Panc1 (cell line): ENCODE results near the gene FSTL4. TPM values are rescaled to one million over a fixed set of nuclear protein-coding genes. Genes with fewer than 3 reads are reported as not detected.

Experiments used
- ATAC-seq: fragments of 200-7000 bp; cut with Tn5 transposase; 2 replicates; pipeline ENCODE4 v1.9.1; 2020; ENCODE audit warnings: mild to moderate bottlenecking, moderate library complexity
- BruUV-seq: library from RNA; stranded (reverse); fragments of 400-500 nt; replicated peaks from 2 replicates; lab custom pipeline; 2021; lab: Mats Ljungman, UMichigan
- CTCF ChIA-PET: fragments of 300-600 bp; sonication (Branson Sonifier 250); formaldehyde crosslinking; loops from one replicate; lab custom pipeline; 2022; ENCODE audit warnings: antibody characterized with exemption; lab: Charles Lee
- POLR2A ChIA-PET: fragments of 300-600 bp; sonication (Branson Sonifier 250); formaldehyde crosslinking; loops from one replicate; lab custom pipeline; 2022; ENCODE audit warnings: antibody characterized with exemption; lab: Charles Lee
- DNase-seq: peaks from one replicate; pipeline ENCODE4 v3.0.0-alpha.2; 2010; ENCODE audit warnings: low read depth, low spot score
- H3K27ac ChIP-seq: 2 replicates; pipeline ENCODE4 v1.5.1; 2011; ENCODE audit warnings: mild to moderate bottlenecking, low read length, inconsistent platforms
- H3K27me3 ChIP-seq: fragments of 200-500 bp; sonication (Bioruptor generic); 2 replicates; pipeline ENCODE4 v1.6.0; 2014; ENCODE audit warnings: low read length, inconsistent platforms; ENCODE audit not compliant: control insufficient read depth, insufficient read depth
- H3K36me3 ChIP-seq: fragments of 200-500 bp; sonication (Bioruptor generic); 2 replicates; pipeline ENCODE4 v1.5.1; 2014; ENCODE audit warnings: inconsistent platforms, mild to moderate bottlenecking, low read length, moderate library complexity; ENCODE audit not compliant: control insufficient read depth, insufficient read depth
- H3K4me1 ChIP-seq: 2 replicates; pipeline ENCODE4 v1.5.1; 2011; ENCODE audit warnings: inconsistent platforms, mild to moderate bottlenecking, low read length, moderate library complexity; ENCODE audit not compliant: control insufficient read depth, insufficient read depth
- H3K4me3 ChIP-seq, 2 experiments: 2 replicates each; pipeline ENCODE4 v1.5.1; 2011 to 2012; ENCODE audit warnings: low read depth in 2 of 2, low read length in 2 of 2, mild to moderate bottlenecking in 2 of 2, inconsistent platforms in 1 of 2, moderate library complexity in 1 of 2
- H3K9me3 ChIP-seq: fragments of 200-500 bp; sonication (Bioruptor generic); 2 replicates; pipeline ENCODE4 v1.5.1; 2014; ENCODE audit warnings: low read depth, mild to moderate bottlenecking, inconsistent platforms, low read length, moderate library complexity; ENCODE audit not compliant: control insufficient read depth, insufficient read depth
- POLR2AphosphoS5 ChIP-seq: IDR thresholded peaks from 2 replicates; pipeline ENCODE4 v1.6.1; 2012; ENCODE audit warnings: mild to moderate bottlenecking, low read depth, low read length, moderate library complexity
- SIN3A ChIP-seq: IDR thresholded peaks from 2 replicates; pipeline ENCODE4 v1.6.1; 2012; ENCODE audit warnings: low read depth, mild to moderate bottlenecking, low read length, moderate library complexity, borderline replicate concordance; ENCODE audit not compliant: insufficient read depth
- TCF7L2 ChIP-seq: IDR thresholded peaks from 2 replicates; pipeline ENCODE4 v1.6.1; 2011; ENCODE audit warnings: mild to moderate bottlenecking, low read depth, low read length, inconsistent platforms
- in situ Hi-C: cut with HindIII; loops from 2 replicates; pipeline ENCODE4 v1.10.0; 2016; ENCODE audit warnings: low sequenced_read_pairs, low pct_unique_long_range_greater_than_20kb
- intact Hi-C: fragments of 100-400 bp; cut with micrococcal nuclease; formaldehyde crosslinking; loops from one replicate; pipeline ENCODE4 v1.10.0; 2022; ENCODE audit not compliant: unreplicated experiment
- total RNA-seq: library from RNA; stranded (reverse); gene quantifications from one replicate; pipeline ENCODE4 v1.2.1, GENCODE V29; 2021; ENCODE audit not compliant: unreplicated experiment
- TF ChIP-seq, protein P1 (sequence below), 2 experiments: IDR thresholded peaks; 2 replicates each; pipeline ENCODE4 v1.6.1; 2011 to 2012; ENCODE audit warnings: low read depth in 2 of 2, control low read depth in 1 of 2, low read length in 1 of 2, mild to moderate bottlenecking in 1 of 2, moderate library complexity in 1 of 2; ENCODE audit not compliant: insufficient read depth in 1 of 2
- TF ChIP-seq, protein P2 (sequence below): fragments of 450-650 bp; IDR thresholded peaks from 2 replicates; pipeline ENCODE4 v1.5.1; 2017; ENCODE audit warnings: mild to moderate bottlenecking

Gene FSTL4
- total RNA-seq, 1 experiment from 2014 or later, result 0.18 TPM

DNA sequence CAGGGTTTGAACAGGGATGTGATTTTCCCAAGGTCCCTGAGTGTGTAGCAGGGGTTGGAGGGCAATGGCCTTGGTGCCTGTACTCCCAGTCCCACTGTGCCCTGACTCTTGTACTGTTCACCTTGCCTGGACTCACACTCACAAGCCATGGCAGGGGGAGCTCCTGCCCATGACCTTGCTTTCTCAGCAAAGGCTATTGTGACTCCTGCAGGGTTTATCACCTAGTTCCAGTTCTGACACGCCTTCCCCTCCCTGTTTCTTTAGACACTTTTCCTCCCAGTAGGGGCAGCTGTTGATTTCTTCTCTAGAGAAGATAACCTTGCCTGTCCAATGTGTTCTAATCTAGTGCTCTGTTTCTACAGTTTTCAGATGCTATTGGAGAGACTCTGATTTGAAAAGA is 139.5 kb downstream of the FSTL4 start:
- ATAC-seq (no peak), DNase-seq (no peak)
- BruUV-seq, result no TSS peak
- Histone ChIP-seq H3K27me3 (peaks cover 12% of the 10 kb centered on the region), H3K36me3 (no peaks in the 10 kb centered on the region), H3K4me1 (no peaks in the 10 kb centered on the region), H3K27ac (no peak overlapping the region), H3K4me3 (no peak overlapping the region), H3K9me3 (no peaks in the 10 kb centered on the region)
- TF ChIP-seq, protein P1, sequence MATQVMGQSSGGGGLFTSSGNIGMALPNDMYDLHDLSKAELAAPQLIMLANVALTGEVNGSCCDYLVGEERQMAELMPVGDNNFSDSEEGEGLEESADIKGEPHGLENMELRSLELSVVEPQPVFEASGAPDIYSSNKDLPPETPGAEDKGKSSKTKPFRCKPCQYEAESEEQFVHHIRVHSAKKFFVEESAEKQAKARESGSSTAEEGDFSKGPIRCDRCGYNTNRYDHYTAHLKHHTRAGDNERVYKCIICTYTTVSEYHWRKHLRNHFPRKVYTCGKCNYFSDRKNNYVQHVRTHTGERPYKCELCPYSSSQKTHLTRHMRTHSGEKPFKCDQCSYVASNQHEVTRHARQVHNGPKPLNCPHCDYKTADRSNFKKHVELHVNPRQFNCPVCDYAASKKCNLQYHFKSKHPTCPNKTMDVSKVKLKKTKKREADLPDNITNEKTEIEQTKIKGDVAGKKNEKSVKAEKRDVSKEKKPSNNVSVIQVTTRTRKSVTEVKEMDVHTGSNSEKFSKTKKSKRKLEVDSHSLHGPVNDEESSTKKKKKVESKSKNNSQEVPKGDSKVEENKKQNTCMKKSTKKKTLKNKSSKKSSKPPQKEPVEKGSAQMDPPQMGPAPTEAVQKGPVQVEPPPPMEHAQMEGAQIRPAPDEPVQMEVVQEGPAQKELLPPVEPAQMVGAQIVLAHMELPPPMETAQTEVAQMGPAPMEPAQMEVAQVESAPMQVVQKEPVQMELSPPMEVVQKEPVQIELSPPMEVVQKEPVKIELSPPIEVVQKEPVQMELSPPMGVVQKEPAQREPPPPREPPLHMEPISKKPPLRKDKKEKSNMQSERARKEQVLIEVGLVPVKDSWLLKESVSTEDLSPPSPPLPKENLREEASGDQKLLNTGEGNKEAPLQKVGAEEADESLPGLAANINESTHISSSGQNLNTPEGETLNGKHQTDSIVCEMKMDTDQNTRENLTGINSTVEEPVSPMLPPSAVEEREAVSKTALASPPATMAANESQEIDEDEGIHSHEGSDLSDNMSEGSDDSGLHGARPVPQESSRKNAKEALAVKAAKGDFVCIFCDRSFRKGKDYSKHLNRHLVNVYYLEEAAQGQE (IDR thresholded peaks at IDR 0.05; ENCODE audit: insufficient read depth in 1 of 2, low read depth in 2 of 2, low read length in 1 of 2), result no peak
- TF ChIP-seq, protein P2, sequence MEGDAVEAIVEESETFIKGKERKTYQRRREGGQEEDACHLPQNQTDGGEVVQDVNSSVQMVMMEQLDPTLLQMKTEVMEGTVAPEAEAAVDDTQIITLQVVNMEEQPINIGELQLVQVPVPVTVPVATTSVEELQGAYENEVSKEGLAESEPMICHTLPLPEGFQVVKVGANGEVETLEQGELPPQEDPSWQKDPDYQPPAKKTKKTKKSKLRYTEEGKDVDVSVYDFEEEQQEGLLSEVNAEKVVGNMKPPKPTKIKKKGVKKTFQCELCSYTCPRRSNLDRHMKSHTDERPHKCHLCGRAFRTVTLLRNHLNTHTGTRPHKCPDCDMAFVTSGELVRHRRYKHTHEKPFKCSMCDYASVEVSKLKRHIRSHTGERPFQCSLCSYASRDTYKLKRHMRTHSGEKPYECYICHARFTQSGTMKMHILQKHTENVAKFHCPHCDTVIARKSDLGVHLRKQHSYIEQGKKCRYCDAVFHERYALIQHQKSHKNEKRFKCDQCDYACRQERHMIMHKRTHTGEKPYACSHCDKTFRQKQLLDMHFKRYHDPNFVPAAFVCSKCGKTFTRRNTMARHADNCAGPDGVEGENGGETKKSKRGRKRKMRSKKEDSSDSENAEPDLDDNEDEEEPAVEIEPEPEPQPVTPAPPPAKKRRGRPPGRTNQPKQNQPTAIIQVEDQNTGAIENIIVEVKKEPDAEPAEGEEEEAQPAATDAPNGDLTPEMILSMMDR, result no peak
- TF ChIP-seq POLR2AphosphoS5 (no peak), SIN3A (no peak), TCF7L2 (no peak)
- intact Hi-C loops, result no loop called here
- POLR2A ChIA-PET, result interaction anchor here (0.6 kb wide), 1 partner anchor 389 kb away, joined by 3 read pairs; no protein-coding TSS in a partner anchor
- in situ Hi-C loops, result no loop called here
- CTCF ChIA-PET, result no interaction called here

GRCh38 chr5:133471699-133472098 is 140.6 kb downstream of the FSTL4 start:
- Histone ChIP-seq H3K27ac (no peak overlapping the region), H3K9me3 (no peaks in the 10 kb centered on the region), H3K36me3 (no peaks in the 10 kb centered on the region), H3K27me3 (peaks cover 5% of the 10 kb centered on the region), H3K4me1 (no peaks in the 10 kb centered on the region), H3K4me3 (no peak overlapping the region)
- DNase-seq (no peak), ATAC-seq (no peak)
- TF ChIP-seq, protein P1 (IDR thresholded peaks at IDR 0.05; ENCODE audit: insufficient read depth in 1 of 2, low read depth in 2 of 2, low read length in 1 of 2), result no peak
- TF ChIP-seq, protein P2, result no peak
- TF ChIP-seq POLR2AphosphoS5, result no peak
- no peak for TF ChIP-seq SIN3A
- no peak for TF ChIP-seq TCF7L2
- intact Hi-C loops, result no loop called here
- POLR2A ChIA-PET, result no interaction called here
- in situ Hi-C loops, result no loop called here
- no TSS peak for BruUV-seq
- CTCF ChIA-PET, result no interaction called here
